Nephron progenitor cell (in vitro differentiated cells): ENCODE measurements around the gene ANO4.

Experiments
- DNase-seq: peaks from one replicate; pipeline ENCODE4 v3.0.0; 2021
- H3K27ac Mint-ChIP-seq: 2 replicates; pipeline ENCODE4 v1.8.0; 2021; ENCODE audit warnings: mild to moderate bottlenecking, moderate library complexity, mixed read lengths
- H3K27me3 Mint-ChIP-seq: 2 replicates; pipeline ENCODE4 v1.8.0; 2021; ENCODE audit warnings: mild to moderate bottlenecking, low read depth, mixed read lengths; ENCODE audit not compliant: poor library complexity
- H3K36me3 Mint-ChIP-seq: 2 replicates; pipeline ENCODE4 v1.8.0; 2021; ENCODE audit warnings: low read depth, mixed read lengths
- H3K4me1 Mint-ChIP-seq: 2 replicates; pipeline ENCODE4 v1.8.0; 2021; ENCODE audit warnings: mixed read lengths
- H3K4me3 Mint-ChIP-seq: 2 replicates; pipeline ENCODE4 v1.8.0; 2021; ENCODE audit warnings: mild to moderate bottlenecking, moderate library complexity, mixed read lengths
- H3K9me3 Mint-ChIP-seq: 2 replicates; pipeline ENCODE4 v1.8.0; 2021; ENCODE audit warnings: mild to moderate bottlenecking, moderate library complexity, mixed read lengths
- TF ChIP-seq, protein P1 (sequence below): fragments of 200-600 bp; sonication (generic); IDR thresholded peaks from 2 replicates; pipeline ENCODE4 v1.5.0; 2021; ENCODE audit warnings: antibody characterized with exemption

ANO4 gene

GRCh38 chr12:100840748-100841147, 46.2 kb downstream of the ANO4 start:
- TF ChIP-seq, protein P1, sequence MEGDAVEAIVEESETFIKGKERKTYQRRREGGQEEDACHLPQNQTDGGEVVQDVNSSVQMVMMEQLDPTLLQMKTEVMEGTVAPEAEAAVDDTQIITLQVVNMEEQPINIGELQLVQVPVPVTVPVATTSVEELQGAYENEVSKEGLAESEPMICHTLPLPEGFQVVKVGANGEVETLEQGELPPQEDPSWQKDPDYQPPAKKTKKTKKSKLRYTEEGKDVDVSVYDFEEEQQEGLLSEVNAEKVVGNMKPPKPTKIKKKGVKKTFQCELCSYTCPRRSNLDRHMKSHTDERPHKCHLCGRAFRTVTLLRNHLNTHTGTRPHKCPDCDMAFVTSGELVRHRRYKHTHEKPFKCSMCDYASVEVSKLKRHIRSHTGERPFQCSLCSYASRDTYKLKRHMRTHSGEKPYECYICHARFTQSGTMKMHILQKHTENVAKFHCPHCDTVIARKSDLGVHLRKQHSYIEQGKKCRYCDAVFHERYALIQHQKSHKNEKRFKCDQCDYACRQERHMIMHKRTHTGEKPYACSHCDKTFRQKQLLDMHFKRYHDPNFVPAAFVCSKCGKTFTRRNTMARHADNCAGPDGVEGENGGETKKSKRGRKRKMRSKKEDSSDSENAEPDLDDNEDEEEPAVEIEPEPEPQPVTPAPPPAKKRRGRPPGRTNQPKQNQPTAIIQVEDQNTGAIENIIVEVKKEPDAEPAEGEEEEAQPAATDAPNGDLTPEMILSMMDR = no peak
- no peaks in the 10 kb centered on the region for H3K36me3 Mint-ChIP-seq
- peaks cover 3% of the 10 kb centered on the region for H3K27me3 Mint-ChIP-seq
- H3K27ac Mint-ChIP-seq = no peak overlapping the region
- DNase-seq = no peak
- H3K4me3 Mint-ChIP-seq = no peak overlapping the region
- H3K9me3 Mint-ChIP-seq = no peaks in the 10 kb centered on the region
- no peaks in the 10 kb centered on the region for H3K4me1 Mint-ChIP-seq

- TF ChIP-seq, protein P1 = no peak
- Mint-ChIP-seq H3K27me3 (peaks cover 3% of the 10 kb centered on the region), H3K36me3 (no peaks in the 10 kb centered on the region), H3K4me1 (no peaks in the 10 kb centered on the region), H3K27ac (no peak overlapping the region), H3K9me3 (no peaks in the 10 kb centered on the region), H3K4me3 (no peak overlapping the region)
- DNase-seq = no peak
These were observed 47.6 kb downstream of the ANO4 start for GRCh38 chr12:100842156-100842555.

DNA sequence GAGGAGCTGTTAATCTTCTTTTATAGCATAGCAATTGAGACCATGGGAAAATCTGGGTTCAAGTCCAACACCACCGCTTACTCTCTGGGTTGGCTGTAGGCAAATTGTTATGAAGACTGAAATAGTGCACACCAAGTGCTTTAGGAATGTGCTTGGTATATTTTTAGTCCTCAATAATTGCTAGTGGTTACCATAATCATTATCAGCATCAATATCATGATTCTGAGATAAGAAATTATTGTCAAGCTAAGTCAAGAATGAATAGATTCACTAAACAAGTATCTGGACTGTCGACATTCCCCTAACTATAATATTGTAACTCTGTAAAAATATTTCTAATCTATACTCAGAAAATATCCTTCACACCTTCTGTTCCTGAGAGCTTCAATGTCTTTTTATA, 48.5 kb downstream of the ANO4 start:
- TF ChIP-seq, protein P1 = no peak
- peaks cover 3% of the 10 kb centered on the region for H3K27me3 Mint-ChIP-seq
- no peaks in the 10 kb centered on the region for H3K36me3 Mint-ChIP-seq
- no peaks in the 10 kb centered on the region for H3K4me1 Mint-ChIP-seq
- no peak overlapping the region for H3K4me3 Mint-ChIP-seq
- H3K9me3 Mint-ChIP-seq = no peaks in the 10 kb centered on the region
- no peak overlapping the region for H3K27ac Mint-ChIP-seq
- no peak for DNase-seq

- no peaks in the 10 kb centered on the region for H3K36me3 Mint-ChIP-seq
- no peaks in the 10 kb centered on the region for H3K9me3 Mint-ChIP-seq
- DNase-seq = no peak
These were observed 50.5 kb downstream of the ANO4 start for GRCh38 chr12:100845095-100845494.

DNA sequence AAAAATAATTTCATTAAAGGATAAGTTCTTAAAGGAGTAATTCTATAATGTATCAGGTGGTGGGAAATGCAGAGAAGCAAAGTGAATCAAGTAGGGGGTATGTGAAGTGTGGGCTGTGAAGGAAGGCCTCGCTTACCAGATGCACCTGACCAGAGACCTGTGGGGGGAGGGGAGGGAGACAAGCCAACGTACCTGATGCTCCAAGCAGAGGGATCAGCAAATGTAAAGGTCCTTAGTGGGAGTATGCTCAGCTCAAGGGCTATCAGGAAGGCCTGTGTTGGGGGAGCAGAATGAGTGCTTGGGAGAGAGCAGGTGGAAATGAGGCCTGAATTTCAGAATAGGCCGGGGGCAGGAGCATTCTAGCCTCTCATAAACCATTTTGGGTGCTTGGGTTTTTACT, 57.1 kb downstream of the ANO4 start:
- no peaks in the 10 kb centered on the region for H3K4me1 Mint-ChIP-seq
- DNase-seq = no peak
- H3K9me3 Mint-ChIP-seq = no peaks in the 10 kb centered on the region
- H3K27me3 Mint-ChIP-seq = no peaks in the 10 kb centered on the region
- H3K27ac Mint-ChIP-seq = no peak overlapping the region
- no peaks in the 10 kb centered on the region for H3K36me3 Mint-ChIP-seq
- TF ChIP-seq, protein P1 = no peak
- H3K4me3 Mint-ChIP-seq = no peak overlapping the region

More at GRCh38 chr12:100845095-100845494, 50.5 kb downstream of the ANO4 start:
- Mint-ChIP-seq H3K4me3 (no peak overlapping the region), H3K27me3 (no peaks in the 10 kb centered on the region), H3K27ac (no peak overlapping the region), H3K4me1 (no peaks in the 10 kb centered on the region)
- TF ChIP-seq, protein P1 = no peak

DNA sequence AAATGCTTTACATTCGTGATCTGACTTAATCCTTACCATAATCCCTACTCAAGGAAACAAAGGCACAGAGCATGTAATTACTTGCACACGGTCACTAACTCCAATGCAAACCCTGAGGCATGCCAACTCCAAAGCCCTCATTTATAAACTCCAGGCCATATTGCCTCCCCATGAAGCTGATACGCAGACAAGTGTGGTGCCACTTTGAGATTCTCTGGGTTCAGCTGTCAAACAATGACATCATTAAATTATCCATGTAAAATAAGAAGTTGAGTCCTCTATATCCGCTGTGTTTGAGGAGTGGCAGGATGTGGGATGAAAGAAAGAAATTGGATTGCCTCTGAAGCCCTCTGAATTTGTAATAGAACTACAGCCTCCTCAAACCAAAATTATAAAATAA, 62.8 kb downstream of the ANO4 start:
- no peaks in the 10 kb centered on the region for H3K9me3 Mint-ChIP-seq
- H3K27ac Mint-ChIP-seq = no peak overlapping the region
- no peak for DNase-seq
- H3K4me1 Mint-ChIP-seq = no peaks in the 10 kb centered on the region
- TF ChIP-seq, protein P1 = no peak
- no peaks in the 10 kb centered on the region for H3K27me3 Mint-ChIP-seq
- H3K4me3 Mint-ChIP-seq = no peak overlapping the region
- H3K36me3 Mint-ChIP-seq = no peaks in the 10 kb centered on the region
